H1 (cell line): Measurements from ENCODE around the gene FYTTD1. TPM values are rescaled to one million over a fixed set of nuclear protein-coding genes. Genes with fewer than 3 reads are reported as not detected.

Experiments
- CTCF ChIA-PET: fragments of 300-600 bp; sonication (Branson Sonifier 250); formaldehyde crosslinking; loops from one replicate; lab custom pipeline; 2021; ENCODE audit not compliant: partially characterized antibody; lab: Charles Lee
- POLR2A ChIA-PET: fragments of 300-600 bp; sonication (Branson Sonifier 250); formaldehyde crosslinking; loops from one replicate; lab custom pipeline; 2021; ENCODE audit warnings: inconsistent platforms; ENCODE audit not compliant: partially characterized antibody; lab: Charles Lee
- DNase-seq, 2 experiments: peaks; one replicate each; pipeline versions ENCODE4 v3.0.0 to v3.0.0-alpha.2; 2010 to 2022; ENCODE audit warnings: low spot score in 2 of 2, low read depth in 1 of 2, mixed read lengths in 1 of 2
- FAIRE-seq: peaks from 2 replicates; lab custom pipeline; 2011; peaks lifted over from hg19 to GRCh38; lab: Jason Lieb, UNC
- H2AFZ ChIP-seq: 2 replicates; pipeline ENCODE4 v1.8.1; 2012; ENCODE audit warnings: low read length, inconsistent platforms
- H2AK5ac ChIP-seq: 2 replicates; pipeline ENCODE4 v1.6.1; 2013; ENCODE audit warnings: low read depth, low read length
- H2BK120ac ChIP-seq: replicated peaks from 2 replicates; pipeline ENCODE3; 2013; ENCODE audit warnings: low read depth, low read length, inconsistent platforms
- H2BK12ac ChIP-seq: 2 replicates; pipeline ENCODE4 v1.6.1; 2013; ENCODE audit warnings: low read depth, low read length
- H2BK15ac ChIP-seq: 2 replicates; pipeline ENCODE4 v1.6.1; 2013; ENCODE audit warnings: low read length
- H2BK20ac ChIP-seq: 2 replicates; pipeline ENCODE4 v1.6.1; 2013; ENCODE audit warnings: low read length
- H2BK5ac ChIP-seq: 2 replicates; pipeline ENCODE4 v1.6.1; 2013; ENCODE audit warnings: low read depth, low read length
- H3K14ac ChIP-seq: 2 replicates; pipeline ENCODE4 v1.6.1; 2013; ENCODE audit warnings: inconsistent platforms; ENCODE audit not compliant: insufficient read length
- H3K18ac ChIP-seq: 2 replicates; pipeline ENCODE4 v1.6.1; 2013; ENCODE audit warnings: low read length; ENCODE audit errors: extremely low read depth
- H3K23ac ChIP-seq: 2 replicates; pipeline ENCODE4 v1.6.1; 2013; ENCODE audit warnings: inconsistent platforms; ENCODE audit not compliant: insufficient read length
- H3K23me2 ChIP-seq: 2 replicates; pipeline ENCODE4 v1.6.1; 2013; ENCODE audit warnings: low read depth, low read length
- H3K27ac ChIP-seq: 2 replicates; pipeline ENCODE4 v1.6.1; 2011; ENCODE audit warnings: low read depth, low read length, inconsistent platforms
- H3K27me3 ChIP-seq, 4 experiments: replicated peaks in 1 of 4; 1 replicate in 1 of 4; 2 replicates in 3 of 4; pipeline versions ENCODE4 v1.6.1 to v1.8.1; 2011 to 2013; ENCODE audit warnings: low read length in 3 of 4, mild to moderate bottlenecking in 3 of 4, inconsistent platforms in 2 of 4, mixed read lengths in 2 of 4, moderate library complexity in 1 of 4; ENCODE audit not compliant: control insufficient read depth in 3 of 4, insufficient read depth in 3 of 4; ENCODE audit errors: extremely low read depth in 1 of 4
- H3K36me3 ChIP-seq, 4 experiments: 2 replicates each; pipeline versions ENCODE4 v1.6.1 to v1.8.1; 2011 to 2013; ENCODE audit warnings: mild to moderate bottlenecking in 4 of 4, low read length in 3 of 4, moderate library complexity in 2 of 4, control low read depth in 1 of 4, inconsistent platforms in 1 of 4; ENCODE audit not compliant: insufficient read depth in 4 of 4, control insufficient read depth in 2 of 4
- H3K4ac ChIP-seq: replicated peaks from 2 replicates; pipeline ENCODE3; 2013; ENCODE audit warnings: low read length, low read depth, mixed read lengths, inconsistent platforms; ENCODE audit not compliant: insufficient read length
- H3K4me1 ChIP-seq, 4 experiments: replicated peaks in 1 of 4; 1 replicate in 1 of 4; 2 replicates in 3 of 4; pipeline versions ENCODE4 v1.6.1 to v1.8.1; 2011 to 2013; ENCODE audit warnings: low read length in 3 of 4, inconsistent platforms in 2 of 4, mixed read lengths in 1 of 4; ENCODE audit not compliant: insufficient read depth in 4 of 4, control insufficient read depth in 3 of 4
- H3K4me2 ChIP-seq, 2 experiments: 2 replicates each; pipeline versions ENCODE4 v1.6.1 to v1.8.1; 2011 to 2013; ENCODE audit warnings: low read depth in 2 of 2, low read length in 2 of 2, control low read depth in 1 of 2, inconsistent platforms in 1 of 2, mild to moderate bottlenecking in 1 of 2; ENCODE audit not compliant: insufficient read depth in 1 of 2
- H3K4me3 ChIP-seq, 4 experiments: fragments of 200-600, 300-600 bp in 1 of 4; sonication (generic), shearing (Covaris generic), sonication (Bioruptor Twin) in 1 of 4; 2 replicates each; pipeline versions ENCODE4 v1.5.1 to v1.8.1; 2011 to 2016; ENCODE audit warnings: low read length in 4 of 4, low read depth in 3 of 4, control low read depth in 2 of 4, inconsistent platforms in 2 of 4, mild to moderate bottlenecking in 2 of 4, mixed read lengths in 1 of 4, moderate library complexity in 1 of 4; ENCODE audit not compliant: insufficient read depth in 2 of 4; ENCODE audit errors: extremely low read depth in 1 of 4
- H3K56ac ChIP-seq: replicated peaks from 2 replicates; pipeline ENCODE3; 2013; ENCODE audit warnings: low read depth, mild to moderate bottlenecking, mixed read lengths, low read length, inconsistent platforms; ENCODE audit not compliant: insufficient read length
- H3K79me1 ChIP-seq: 2 replicates; pipeline ENCODE4 v1.6.1; 2013; ENCODE audit warnings: low read depth, low read length, control low read depth
- H3K79me2 ChIP-seq, 2 experiments: 2 replicates each; pipeline versions ENCODE4 v1.6.1 to v1.8.1; 2012 to 2013; ENCODE audit warnings: low read length in 2 of 2, mild to moderate bottlenecking in 2 of 2, inconsistent platforms in 1 of 2; ENCODE audit not compliant: insufficient read depth in 2 of 2, control insufficient read depth in 1 of 2
- H3K9ac ChIP-seq, 4 experiments: replicated peaks in 1 of 4; 1 replicate in 1 of 4; 2 replicates in 3 of 4; pipeline versions ENCODE4 v1.6.1 to v1.8.1; 2011 to 2013; ENCODE audit warnings: low read depth in 3 of 4, low read length in 3 of 4, control low read depth in 2 of 4, mild to moderate bottlenecking in 2 of 4, moderate library complexity in 2 of 4, inconsistent platforms in 1 of 4; ENCODE audit errors: extremely low read depth in 1 of 4
- H3K9me3 ChIP-seq, 2 experiments: 2 replicates each; pipeline versions ENCODE4 v1.6.1 to v1.8.1; 2012 to 2013; ENCODE audit warnings: mild to moderate bottlenecking in 2 of 2, moderate library complexity in 2 of 2, control low read depth in 1 of 2, inconsistent platforms in 1 of 2, low read depth in 1 of 2, low read length in 1 of 2, mixed read lengths in 1 of 2; ENCODE audit not compliant: insufficient read depth in 2 of 2
- H4K20me1 ChIP-seq, 2 experiments: replicated peaks in 1 of 2; 2 replicates each; pipeline versions ENCODE3 to v1.8.1; 2011 to 2013; ENCODE audit warnings: inconsistent platforms in 2 of 2, low read length in 2 of 2, mild to moderate bottlenecking in 1 of 2; ENCODE audit not compliant: insufficient read depth in 2 of 2, control insufficient read depth in 1 of 2
- H4K5ac ChIP-seq: 2 replicates; pipeline ENCODE4 v1.6.1; 2013; ENCODE audit warnings: low read length, low read depth, mixed read lengths, inconsistent platforms; ENCODE audit not compliant: insufficient read length
- H4K8ac ChIP-seq: 2 replicates; pipeline ENCODE4 v1.8.0; 2013; ENCODE audit warnings: mild to moderate bottlenecking, moderate library complexity, low read length, inconsistent platforms; ENCODE audit not compliant: insufficient read depth; ENCODE audit errors: extremely low read depth
- H4K91ac ChIP-seq: replicated peaks from 2 replicates; pipeline ENCODE3; 2013; ENCODE audit warnings: low read length, mixed read lengths, inconsistent platforms; ENCODE audit not compliant: insufficient read length
- BCL11A ChIP-seq, 2 experiments: IDR thresholded peaks; one replicate each; pipeline ENCODE4 v1.6.1; 2011; ENCODE audit warnings: low read depth in 2 of 2, low read length in 2 of 2, mild to moderate bottlenecking in 2 of 2
- SP4 ChIP-seq: IDR thresholded peaks from 2 replicates; pipeline ENCODE4 v1.6.1; 2012; ENCODE audit warnings: low read length, inconsistent platforms
- SUZ12 ChIP-seq: fragments of 200-600 bp; sonication (generic); IDR thresholded peaks from 2 replicates; pipeline ENCODE4 v1.6.1; 2012; ENCODE audit warnings: mild to moderate bottlenecking, inconsistent platforms, low read length, moderate library complexity, mixed read lengths
- WGBS, 2 experiments: shearing (Covaris generic) in 1 of 2; methylation state at CpG; one replicate each; pipeline versions ENCODE4 v1.1.6 to v1.1.7; 2013 to 2015; ENCODE audit warnings: low lambda C conversion rate in 2 of 2, mixed read lengths in 2 of 2, inconsistent platforms in 1 of 2, low coverage in 1 of 2, missing lambda C conversion rate in 1 of 2; ENCODE audit not compliant: insufficient replicate concordance in 2 of 2, insufficient coverage in 1 of 2, insufficient read length in 1 of 2; ENCODE audit errors: extremely low coverage in 1 of 2, missing lambda C conversion rate in 1 of 2; 5-methylcytosine and 5-hydroxymethylcytosine counted together
- polyA plus RNA-seq, 7 experiments: library from polyadenylated mRNA; depleted of rRNA in 3 of 7; stranded (reverse) in 5 of 7; unstranded in 2 of 7; fragments of >200 nt in 5 of 7; fragments of 200-250 nt in 2 of 7; gene quantifications; 1 replicate in 5 of 7; 2 replicates in 1 of 7; 4 replicates in 1 of 7; pipeline versions ENCODE4 v1.2.1 to v1.2.3, GENCODE V29; 2011 to 2013; ENCODE audit warnings: missing spikeins in 2 of 7, mixed read lengths in 2 of 7
- total RNA-seq: library from RNA; stranded (reverse); fragmentation: NEBNext Ultra II Directional; extraction: Animal tissue kit (Norgen Biotek cat#: 25700); gene quantifications from 2 replicates; pipeline ENCODE4 v1.2.1, GENCODE V29; 2021

FYTTD1 gene
- total and polyA plus RNA-seq, 2 of the 8 experiments (the other 6 are each of a cell fraction or from before 2014, with no cell fraction given) = 3.1 to 24.4 TPM

- no peak overlapping the region for H3K18ac ChIP-seq
- FAIRE-seq = no peak
- H4K20me1 ChIP-seq = peaks cover 0 to 3% of the 10 kb centered on the region in 2 experiments
- no peaks in the 10 kb centered on the region for H3K9me3 ChIP-seq
- no peak overlapping the region for H3K4me3 ChIP-seq
- no peak overlapping the region for H2BK12ac ChIP-seq
- no peak overlapping the region for H3K27ac ChIP-seq
- 94% methylated on average over 5 of the region's 5 CpGs; no CpG with 5 or more reads in 1 of the 2 experiments for WGBS, 2 experiments
- no peak overlapping the region for H2AFZ ChIP-seq
- no peak overlapping the region for H2BK5ac ChIP-seq
- H2AK5ac ChIP-seq = no peak overlapping the region
- H3K56ac ChIP-seq = no peak overlapping the region
- peaks cover 0 to 7% (median 2%) of the 10 kb centered on the region in 4 experiments; a peak in 6 of 7 replicates for H3K4me1 ChIP-seq
- no peak for DNase-seq
- no peak overlapping the region for H3K14ac ChIP-seq
- H3K79me2 ChIP-seq = peaks cover 0 to 10% of the 10 kb centered on the region in 2 experiments; a peak in 1 of 4 replicates
- H3K23me2 ChIP-seq = peaks cover 18% of the 10 kb centered on the region; the same call in 1 of the 2 replicates
- H2BK20ac ChIP-seq = no peak overlapping the region
- no peaks in the 10 kb centered on the region for H3K36me3 ChIP-seq
- POLR2A ChIA-PET = no interaction called here
- no peak overlapping the region for H3K4ac ChIP-seq
- TF ChIP-seq SP4 (no peak), SUZ12 (0 out of 2 replicates have a peak, but pooled peaks have one; percentile 13), BCL11A (IDR thresholded peaks at IDR 0.05; ENCODE audit: low read depth in 2 of 2, low read length in 2 of 2) (no peak)
- TF ChIP-seq, all 59 proteins: peak for 1
- H3K4me2 ChIP-seq = no peak overlapping the region; a peak in 1 of 4 replicates
- peaks cover 0 to 25% (median 13%) of the 10 kb centered on the region in 4 experiments; a peak in 6 of 7 replicates for H3K27me3 ChIP-seq
- H2BK15ac ChIP-seq = no peak overlapping the region
- H2BK120ac ChIP-seq = no peak overlapping the region
- no peak overlapping the region for H4K5ac ChIP-seq
- no peaks in the 10 kb centered on the region; the same call in 1 of the 2 replicates for H3K79me1 ChIP-seq
- no peak overlapping the region for H3K9ac ChIP-seq
- CTCF ChIA-PET = no interaction called here
- no peak overlapping the region for H4K8ac ChIP-seq
- H4K91ac ChIP-seq = no peak overlapping the region
- H3K23ac ChIP-seq = no peak overlapping the region
These were observed 2.4 kb downstream of the FYTTD1 start for GRCh38 chr3:197752107-197752506.
